ENCODE results near the gene RASSF10.

The RASSF10 gene

GRCh38 chr11:12995823-12996222 is 13.3 kb upstream of the RASSF10 start:
- Mint-ChIP-seq H3K36me3 (ENCODE audit: low read depth) (no peaks in the 10 kb centered on the region), H3K4me3 (no peak overlapping the region), H3K4me1 (peaks cover 8% of the 10 kb centered on the region), H3K27me3 (ENCODE audit: low read depth, poor library complexity) (peaks cover 45% of the 10 kb centered on the region), H3K9me3 (peaks cover 13% of the 10 kb centered on the region), H3K27ac (no peak overlapping the region)
- no peak for TF ChIP-seq CTCF (IDR thresholded peaks at IDR 0.05)
- no peak for DNase-seq

- H3K4me3 Mint-ChIP-seq: no peak overlapping the region
- TF ChIP-seq CTCF (IDR thresholded peaks at IDR 0.05): no peak
- DNase-seq: no peak
- peaks cover 42% of the 10 kb centered on the region for H3K27me3 Mint-ChIP-seq (ENCODE audit: low read depth, poor library complexity)
- H3K9me3 Mint-ChIP-seq: peaks cover 13% of the 10 kb centered on the region
- H3K4me1 Mint-ChIP-seq: peaks cover 12% of the 10 kb centered on the region
- no peaks in the 10 kb centered on the region for H3K36me3 Mint-ChIP-seq (ENCODE audit: low read depth)
- no peak overlapping the region for H3K27ac Mint-ChIP-seq
These were observed 11.9 kb upstream of the RASSF10 start for GRCh38 chr11:12997168-12997567.

DNA sequence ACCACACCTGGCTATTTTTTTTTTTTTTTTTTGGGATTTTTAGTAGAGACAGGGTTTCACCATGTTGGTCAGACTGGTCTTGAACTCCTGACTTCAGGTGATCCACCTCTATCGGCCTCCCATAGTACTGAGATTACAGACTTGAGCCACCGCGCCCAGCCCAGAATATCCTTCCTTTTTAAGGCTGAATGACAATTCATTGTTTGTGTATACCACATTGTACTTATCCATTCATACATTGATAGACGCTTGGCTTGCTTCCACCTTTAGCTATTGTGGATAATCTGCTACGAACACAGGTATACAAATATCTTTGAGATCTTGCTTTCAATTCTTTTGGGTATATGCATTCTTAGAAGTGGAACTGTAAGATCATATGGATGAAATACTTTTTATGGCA is 10.8 kb upstream of the RASSF10 start:
- no peak for DNase-seq
- no peak overlapping the region for H3K27ac Mint-ChIP-seq
- H3K4me3 Mint-ChIP-seq: no peak overlapping the region
- no peaks in the 10 kb centered on the region for H3K36me3 Mint-ChIP-seq (ENCODE audit: low read depth)
- peaks cover 12% of the 10 kb centered on the region for H3K4me1 Mint-ChIP-seq
- H3K9me3 Mint-ChIP-seq: peaks cover 17% of the 10 kb centered on the region
- H3K27me3 Mint-ChIP-seq (ENCODE audit: low read depth, poor library complexity): peaks cover 37% of the 10 kb centered on the region
- TF ChIP-seq CTCF (IDR thresholded peaks at IDR 0.05): no peak

GRCh38 chr11:12999597-12999996 is 9.5 kb upstream of the RASSF10 start:
- peaks cover 37% of the 10 kb centered on the region for H3K27me3 Mint-ChIP-seq (ENCODE audit: low read depth, poor library complexity)
- DNase-seq: no peak

DNA sequence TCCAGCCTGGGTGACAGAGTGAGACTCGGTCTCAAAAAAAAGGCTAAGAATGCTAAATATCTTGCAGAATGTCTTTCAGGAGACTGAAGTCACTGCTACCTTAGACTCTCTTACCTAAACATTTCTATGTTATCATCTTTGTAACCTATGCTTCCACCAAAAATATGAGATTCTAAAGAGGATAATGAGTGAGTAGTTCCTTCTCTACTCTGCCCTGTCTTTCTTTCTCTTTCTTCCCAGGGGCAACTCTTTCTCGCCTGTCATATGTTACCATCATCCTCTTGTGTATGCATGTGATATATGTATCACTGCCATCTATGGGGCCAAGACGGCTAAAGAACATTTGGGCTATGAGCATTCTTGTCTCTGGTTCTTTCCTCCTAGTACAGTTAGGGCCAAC is 9.0 kb upstream of the RASSF10 start:
- Mint-ChIP-seq H3K4me3 (no peak overlapping the region), H3K9me3 (peaks cover 17% of the 10 kb centered on the region), H3K4me1 (peaks cover 12% of the 10 kb centered on the region), H3K27ac (no peak overlapping the region), H3K27me3 (ENCODE audit: low read depth, poor library complexity) (peaks cover 42% of the 10 kb centered on the region), H3K36me3 (ENCODE audit: low read depth) (no peaks in the 10 kb centered on the region)
- TF ChIP-seq CTCF (IDR thresholded peaks at IDR 0.05): no peak
- DNase-seq: no peak

More at GRCh38 chr11:12999597-12999996, 9.5 kb upstream of the RASSF10 start:
- H3K27ac Mint-ChIP-seq: no peak overlapping the region
- H3K9me3 Mint-ChIP-seq: peaks cover 17% of the 10 kb centered on the region
- TF ChIP-seq CTCF (IDR thresholded peaks at IDR 0.05): no peak
- no peak overlapping the region for H3K4me3 Mint-ChIP-seq
- no peaks in the 10 kb centered on the region for H3K36me3 Mint-ChIP-seq (ENCODE audit: low read depth)
- peaks cover 12% of the 10 kb centered on the region for H3K4me1 Mint-ChIP-seq

GRCh38 chr11:13000721-13001120 is 8.4 kb upstream of the RASSF10 start:
- Mint-ChIP-seq H3K4me1 (peaks cover 12% of the 10 kb centered on the region), H3K27ac (peak overlapping the region; percentile 42), H3K27me3 (ENCODE audit: low read depth, poor library complexity) (peaks cover 47% of the 10 kb centered on the region), H3K36me3 (ENCODE audit: low read depth) (no peaks in the 10 kb centered on the region), H3K4me3 (no peak overlapping the region), H3K9me3 (peaks cover 18% of the 10 kb centered on the region)
- DNase-seq: no peak
- TF ChIP-seq CTCF (IDR thresholded peaks at IDR 0.05): no peak
